GM12878 (cell line): ENCODE measurements around the gene FERMT1. TPM values are rescaled to one million over a fixed set of nuclear protein-coding genes. Genes with fewer than 3 reads are reported as not detected.

Source experiments
- ATAC-seq: fragments of 200-7000 bp; cut with Tn5 transposase; 3 replicates; pipeline ENCODE4 v1.9.1; 2020; ENCODE audit warnings: mild to moderate bottlenecking, moderate library complexity
- BruUV-seq: library from RNA; stranded (reverse); fragments of 400-500 nt; replicated peaks from 2 replicates; lab custom pipeline; 2021; lab: Mats Ljungman, UMichigan
- CTCF ChIA-PET: fragments of 300-600 bp; sonication (Branson Sonifier 250); formaldehyde crosslinking; extraction: SDS; loops from one replicate; lab custom pipeline; 2021; ENCODE audit warnings: inconsistent platforms; lab: Yijun Ruan, JAX
- POLR2A ChIA-PET: fragments of 350-600 bp; formaldehyde crosslinking; extraction: SDS; loops from one replicate; lab custom pipeline; 2021; ENCODE audit warnings: inconsistent platforms; lab: Charles Lee
- RAD21 ChIA-PET: fragments of 300-600 bp; sonication (Branson Sonifier 250); formaldehyde crosslinking; loops from one replicate; lab custom pipeline; 2023; ENCODE audit warnings: antibody characterized with exemption; ENCODE audit not compliant: unreplicated experiment; lab: Charles Lee
- SMC1A ChIA-PET: fragments of 300-600 bp; sonication (Branson Sonifier 250); formaldehyde crosslinking; loops from one replicate; lab custom pipeline; 2023; ENCODE audit not compliant: unreplicated experiment, uncharacterized antibody; lab: Charles Lee
- DNase-seq: peaks from one replicate; pipeline ENCODE4 v3.0.0-alpha.2; 2011; ENCODE audit warnings: low read depth, low spot score
- FAIRE-seq: peaks from 3 replicates; lab custom pipeline; 2011; peaks lifted over from hg19 to GRCh38; lab: Jason Lieb, UNC
- H2AFZ ChIP-seq: 2 replicates; pipeline ENCODE4 v1.6.0; 2011; ENCODE audit warnings: low read depth, low read length, control low read depth; ENCODE audit not compliant: control insufficient read depth
- H3K27ac ChIP-seq: 2 replicates; pipeline ENCODE4 v1.5.1; 2011; ENCODE audit warnings: control low read depth; ENCODE audit not compliant: control insufficient read depth, insufficient read depth
- H3K27me3 ChIP-seq, 2 experiments: replicated peaks in 1 of 2; 2 replicates each; pipeline versions ENCODE4 v1.6.0 to v1.6.1; 2011; ENCODE audit warnings: low read length in 1 of 2; ENCODE audit not compliant: control insufficient read depth in 2 of 2, insufficient read depth in 2 of 2
- H3K36me3 ChIP-seq, 2 experiments: 2 replicates each; pipeline ENCODE4 v1.5.1; 2011; ENCODE audit warnings: low read length in 1 of 2; ENCODE audit not compliant: control insufficient read depth in 2 of 2, insufficient read depth in 2 of 2
- H3K4me1 ChIP-seq: 2 replicates; pipeline ENCODE4 v1.6.1; 2011; ENCODE audit warnings: mild to moderate bottlenecking, low read length, moderate library complexity, mixed read lengths; ENCODE audit not compliant: control insufficient read depth, insufficient read depth
- H3K4me2 ChIP-seq: 2 replicates; pipeline ENCODE4 v1.6.0; 2011; ENCODE audit warnings: control low read depth; ENCODE audit not compliant: control insufficient read depth, insufficient read depth
- H3K4me3 ChIP-seq: fragments of 200-600 bp; sonication (generic); 2 replicates; pipeline ENCODE4 v1.5.1; 2016
- H3K79me2 ChIP-seq: 2 replicates; pipeline ENCODE4 v1.6.0; 2011; ENCODE audit warnings: low read length; ENCODE audit not compliant: control insufficient read depth, insufficient read depth
- H3K9ac ChIP-seq: 2 replicates; pipeline ENCODE4 v1.8.0; 2011; ENCODE audit warnings: low read length, control low read depth, mixed read lengths; ENCODE audit not compliant: control insufficient read depth, insufficient read depth
- H3K9me3 ChIP-seq: replicated peaks from 3 replicates; pipeline ENCODE4 v1.5.1; 2011; ENCODE audit warnings: mild to moderate bottlenecking, low read length; ENCODE audit not compliant: control insufficient read depth, insufficient read depth
- H4K20me1 ChIP-seq: 2 replicates; pipeline ENCODE4 v1.6.0; 2011; ENCODE audit not compliant: control insufficient read depth, insufficient read depth
- ATF2 ChIP-seq: IDR thresholded peaks from 2 replicates; pipeline ENCODE4 v1.6.1; 2012; ENCODE audit warnings: low read length, inconsistent platforms
- BHLHE40 ChIP-seq, 2 experiments: fragments of 450-650 bp in 1 of 2; IDR thresholded peaks; 2 replicates each; pipeline ENCODE4 v1.6.1; 2011 to 2017; ENCODE audit warnings: low read depth in 2 of 2, borderline replicate concordance in 1 of 2, improper control_type of control experiment in 1 of 2, low read length in 1 of 2, mild to moderate bottlenecking in 1 of 2
- CBFB ChIP-seq: IDR thresholded peaks from 2 replicates; pipeline ENCODE4 v1.6.1; 2016; ENCODE audit warnings: antibody characterized with exemption, low read depth
- CHD1 ChIP-seq: IDR thresholded peaks from 2 replicates; pipeline ENCODE4 v1.6.1; 2012; ENCODE audit warnings: low read depth, low read length, improper control_type of control experiment
- EGR1 ChIP-seq, 2 experiments: IDR thresholded peaks; 1 replicate in 1 of 2; 2 replicates in 1 of 2; pipeline ENCODE4 v1.6.1; 2011 to 2012; ENCODE audit warnings: low read depth in 2 of 2, low read length in 2 of 2, borderline replicate concordance in 1 of 2, mild to moderate bottlenecking in 1 of 2, moderate library complexity in 1 of 2
- FOXK2 ChIP-seq: fragments of 450-650 bp; IDR thresholded peaks from 2 replicates; pipeline ENCODE4 v1.6.1; 2017; ENCODE audit warnings: mild to moderate bottlenecking, moderate library complexity
- HDAC2 ChIP-seq: fragments of 200-600 bp; sonication (generic); IDR thresholded peaks from 2 replicates; pipeline ENCODE4 v1.6.1; 2017
- IRF4 ChIP-seq: IDR thresholded peaks from 2 replicates; pipeline ENCODE4 v1.6.1; 2011; ENCODE audit warnings: low read depth, low read length
- KAT2A ChIP-seq: conservative IDR thresholded peaks from 2 replicates; pipeline ENCODE4 v1.6.1; 2011; ENCODE audit warnings: low read depth, low read length; ENCODE audit not compliant: control insufficient read depth
- MXI1 ChIP-seq: fragments of 150-350 bp; IDR thresholded peaks from 2 replicates; pipeline ENCODE4 v1.6.1; 2011; ENCODE audit warnings: low read depth, mild to moderate bottlenecking, inconsistent platforms, low read length, improper control_type of control experiment
- NR2F1 ChIP-seq: fragments of 450-650 bp; conservative IDR thresholded peaks from 2 replicates; pipeline ENCODE4 v1.6.1; 2017; ENCODE audit warnings: mild to moderate bottlenecking
- SIN3A ChIP-seq: IDR thresholded peaks from 2 replicates; pipeline ENCODE4 v1.6.1; 2012; ENCODE audit warnings: low read depth, low read length, improper control_type of control experiment
- SMAD1 ChIP-seq: fragments of 450-650 bp; IDR thresholded peaks from 2 replicates; pipeline ENCODE4 v1.6.1; 2018; ENCODE audit warnings: mild to moderate bottlenecking, low read depth; ENCODE audit not compliant: partially characterized antibody
- SREBF1 ChIP-seq: IDR thresholded peaks from 2 replicates; pipeline ENCODE4 v1.6.1; 2012; ENCODE audit warnings: mild to moderate bottlenecking, low read length
- STAT3 ChIP-seq: IDR thresholded peaks from 2 replicates; pipeline ENCODE4 v1.6.1; 2011; ENCODE audit warnings: low read depth, low read length, improper control_type of control experiment
- TBL1XR1 ChIP-seq: IDR thresholded peaks from 2 replicates; pipeline ENCODE4 v1.6.1; 2012; ENCODE audit warnings: low read depth, low read length, improper control_type of control experiment
- WGBS: methylation state at CpG from one replicate; pipeline ENCODE4 v1.1.6; 2016; ENCODE audit warnings: low lambda C conversion rate; ENCODE audit not compliant: insufficient replicate concordance, insufficient coverage; ENCODE audit errors: missing lambda C conversion rate; 5-methylcytosine and 5-hydroxymethylcytosine counted together
- in situ Hi-C: fragments of 300-500 bp; cut with MboI; formaldehyde crosslinking; loops from 9 replicates; pipeline ENCODE4 v1.14.3; 2018; ENCODE audit warnings: mixed read lengths
- intact Hi-C: fragments of 100-400 bp; cut with micrococcal nuclease; formaldehyde crosslinking; loops from one replicate; pipeline ENCODE4 v1.14.2; 2022; ENCODE audit not compliant: unreplicated experiment
- polyA plus RNA-seq, 11 experiments: library from polyadenylated mRNA; depleted of rRNA in 4 of 11; unstranded in 6 of 11; stranded (reverse) in 5 of 11; fragments of >200 nt; fragmentation: Nextera tagmentation in 4 of 11; fragmentation: Illumina TruSeq in 1 of 11; extraction: Ambion mirVana in 4 of 11; extraction: Trizol in 1 of 11; gene quantifications; 1 replicate in 1 of 11; 2 replicates in 10 of 11; pipeline versions ENCODE4 v1.2.1 to v1.2.3, GENCODE V29; 2011 to 2016; ENCODE audit warnings: inconsistent platforms in 2 of 11, missing spikeins in 2 of 11, low read depth in 1 of 11
- total RNA-seq, 4 experiments: library from RNA; depleted of rRNA in 3 of 4; stranded (reverse); fragments of >200 nt in 3 of 4; fragmentation: Illumina TruSeq in 1 of 4; extraction: Trizol in 1 of 4; gene quantifications; 2 replicates each; pipeline versions ENCODE4 v1.2.1 to v1.2.3, GENCODE V29; 2013 to 2021
- TF ChIP-seq, protein P1 (sequence below): fragments of 450-650 bp; IDR thresholded peaks from 2 replicates; pipeline ENCODE4 v1.6.1; 2017; ENCODE audit warnings: mild to moderate bottlenecking, moderate library complexity

The FERMT1 gene
- total and polyA plus RNA-seq, 10 of the 15 experiments (the other 5 are each of a cell fraction or from before 2014, with no cell fraction given), result 0.04 to 3.1 (median 0.45) TPM

DNA sequence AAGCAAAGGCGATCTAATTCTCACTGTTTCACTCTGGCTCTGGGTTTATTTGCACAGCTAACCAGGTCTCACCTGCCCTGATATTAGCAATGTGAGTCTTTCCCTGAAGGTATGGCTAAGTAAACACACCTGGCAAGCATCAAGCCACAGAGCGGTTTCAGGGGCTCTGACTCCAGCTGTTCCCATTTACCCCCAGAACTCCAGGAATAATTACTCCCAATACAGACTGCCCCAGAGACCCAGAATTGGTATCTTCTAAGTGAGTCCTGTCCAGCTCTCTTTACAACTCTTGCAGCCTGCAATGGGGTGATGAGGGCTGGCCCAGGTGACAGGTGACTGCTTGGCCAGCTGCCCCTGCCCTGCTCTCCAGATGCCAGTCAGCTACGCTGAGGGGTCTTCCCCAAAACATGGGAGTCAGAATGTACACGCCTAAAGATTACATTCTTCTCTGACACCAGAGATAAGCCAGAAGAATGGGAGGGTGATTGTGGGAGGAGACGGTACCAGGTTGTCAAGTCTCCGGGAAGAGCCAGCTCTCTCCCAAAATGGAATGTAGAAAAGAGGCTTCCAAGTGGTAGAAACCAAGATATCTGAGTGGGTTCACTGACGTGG lies 64.0 kb downstream of the FERMT1 start:
- ChIA-PET RAD21 (no interaction called here), SMC1A (no interaction called here), POLR2A (no interaction called here), CTCF (no interaction called here)
- no peak overlapping the region for H3K27ac ChIP-seq
- no peak overlapping the region for H3K9ac ChIP-seq
- no TSS peak for BruUV-seq
- FAIRE-seq (no peak), DNase-seq (no peak), ATAC-seq (no peak)
- no peaks in the 10 kb centered on the region for H3K4me1 ChIP-seq
- no peaks in the 10 kb centered on the region for H4K20me1 ChIP-seq
- 40% methylated on average over 7 of the region's 7 CpGs for WGBS
- no peak overlapping the region for H3K4me3 ChIP-seq
- no peaks in the 10 kb centered on the region; a peak in 1 of 4 replicates for H3K27me3 ChIP-seq
- H3K9me3 ChIP-seq, result no peaks in the 10 kb centered on the region
- intact Hi-C loops (no loop called here), in situ Hi-C loops (no loop called here)
- no peaks in the 10 kb centered on the region for H3K79me2 ChIP-seq
- TF ChIP-seq, protein P1, sequence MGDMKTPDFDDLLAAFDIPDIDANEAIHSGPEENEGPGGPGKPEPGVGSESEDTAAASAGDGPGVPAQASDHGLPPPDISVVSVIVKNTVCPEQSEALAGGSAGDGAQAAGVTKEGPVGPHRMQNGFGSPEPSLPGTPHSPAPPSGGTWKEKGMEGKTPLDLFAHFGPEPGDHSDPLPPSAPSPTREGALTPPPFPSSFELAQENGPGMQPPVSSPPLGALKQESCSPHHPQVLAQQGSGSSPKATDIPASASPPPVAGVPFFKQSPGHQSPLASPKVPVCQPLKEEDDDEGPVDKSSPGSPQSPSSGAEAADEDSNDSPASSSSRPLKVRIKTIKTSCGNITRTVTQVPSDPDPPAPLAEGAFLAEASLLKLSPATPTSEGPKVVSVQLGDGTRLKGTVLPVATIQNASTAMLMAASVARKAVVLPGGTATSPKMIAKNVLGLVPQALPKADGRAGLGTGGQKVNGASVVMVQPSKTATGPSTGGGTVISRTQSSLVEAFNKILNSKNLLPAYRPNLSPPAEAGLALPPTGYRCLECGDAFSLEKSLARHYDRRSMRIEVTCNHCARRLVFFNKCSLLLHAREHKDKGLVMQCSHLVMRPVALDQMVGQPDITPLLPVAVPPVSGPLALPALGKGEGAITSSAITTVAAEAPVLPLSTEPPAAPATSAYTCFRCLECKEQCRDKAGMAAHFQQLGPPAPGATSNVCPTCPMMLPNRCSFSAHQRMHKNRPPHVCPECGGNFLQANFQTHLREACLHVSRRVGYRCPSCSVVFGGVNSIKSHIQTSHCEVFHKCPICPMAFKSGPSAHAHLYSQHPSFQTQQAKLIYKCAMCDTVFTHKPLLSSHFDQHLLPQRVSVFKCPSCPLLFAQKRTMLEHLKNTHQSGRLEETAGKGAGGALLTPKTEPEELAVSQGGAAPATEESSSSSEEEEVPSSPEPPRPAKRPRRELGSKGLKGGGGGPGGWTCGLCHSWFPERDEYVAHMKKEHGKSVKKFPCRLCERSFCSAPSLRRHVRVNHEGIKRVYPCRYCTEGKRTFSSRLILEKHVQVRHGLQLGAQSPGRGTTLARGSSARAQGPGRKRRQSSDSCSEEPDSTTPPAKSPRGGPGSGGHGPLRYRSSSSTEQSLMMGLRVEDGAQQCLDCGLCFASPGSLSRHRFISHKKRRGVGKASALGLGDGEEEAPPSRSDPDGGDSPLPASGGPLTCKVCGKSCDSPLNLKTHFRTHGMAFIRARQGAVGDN, result no peak
- TF ChIP-seq EGR1 (IDR thresholded peaks at IDR 0.05; ENCODE audit: borderline replicate concordance in 1 of 2, low read depth in 2 of 2, low read length in 2 of 2), result no peak
- no peak for TF ChIP-seq CBFB
- TF ChIP-seq SIN3A, result no peak
- TF ChIP-seq MXI1, result no peak
- TF ChIP-seq FOXK2, result no peak
- no peak for TF ChIP-seq ATF2
- no peak for TF ChIP-seq CHD1
- TF ChIP-seq NR2F1, result no peak
- TF ChIP-seq IRF4, result no peak
- TF ChIP-seq BHLHE40 (IDR thresholded peaks at IDR 0.05; ENCODE audit: borderline replicate concordance in 1 of 2, low read depth in 2 of 2, low read length in 1 of 2), result no peak
- no peak for TF ChIP-seq SREBF1
- TF ChIP-seq SMAD1, result no peak
- no peak for TF ChIP-seq TBL1XR1
- TF ChIP-seq STAT3, result no peak
- no peak for TF ChIP-seq HDAC2
- TF ChIP-seq KAT2A, result no peak
- no peaks in the 10 kb centered on the region for H3K36me3 ChIP-seq
- H2AFZ ChIP-seq, result no peak overlapping the region
- no peak overlapping the region for H3K4me2 ChIP-seq
